Neural progenitor cell (in vitro differentiated cells): ENCODE measurements around the gene PRSS50. TPM values are rescaled to one million over a fixed set of nuclear protein-coding genes. Genes with fewer than 3 reads are reported as not detected.

Experiments
- DNase-seq: peaks from one replicate; pipeline ENCODE4 v3.0.0-alpha.2; 2016; ENCODE audit warnings: low spot score
- H2AFZ ChIP-seq: fragments of 200-600 bp; sonication (generic); replicated peaks from 2 replicates; pipeline ENCODE4 v1.6.1; 2016; ENCODE audit warnings: antibody characterized with exemption
- H3F3A ChIP-seq: fragments of 200-600 bp; sonication (generic); 2 replicates; pipeline ENCODE4 v1.6.1; 2016; ENCODE audit warnings: antibody characterized with exemption, low read depth
- H3K27ac ChIP-seq: fragments of 200-600 bp; sonication (generic); 2 replicates; pipeline ENCODE4 v1.5.1; 2016; ENCODE audit warnings: mild to moderate bottlenecking
- H3K27me3 ChIP-seq: fragments of 200-600 bp; sonication (generic); 2 replicates; pipeline ENCODE4 v1.6.1; 2016; ENCODE audit warnings: mild to moderate bottlenecking, moderate library complexity
- H3K36me3 ChIP-seq: fragments of 200-600 bp; sonication (generic); 2 replicates; pipeline ENCODE4 v1.5.1; 2016
- H3K4me1 ChIP-seq: fragments of 200-600 bp; sonication (generic); 2 replicates; pipeline ENCODE4 v1.6.1; 2016; ENCODE audit warnings: mixed run types
- H3K4me2 ChIP-seq: fragments of 200-600 bp; sonication (generic); 2 replicates; pipeline ENCODE4 v1.6.1; 2016
- H3K4me3 ChIP-seq: fragments of 200-600 bp; sonication (generic); 2 replicates; pipeline ENCODE4 v1.5.1; 2016
- H3K79me2 ChIP-seq: fragments of 200-600 bp; sonication (generic); 2 replicates; pipeline ENCODE4 v1.6.1; 2016; ENCODE audit warnings: low read depth
- H3K9ac ChIP-seq: fragments of 200-600 bp; sonication (generic); 2 replicates; pipeline ENCODE4 v1.6.1; 2016
- H3K9me3 ChIP-seq: fragments of 200-600 bp; sonication (generic); 2 replicates; pipeline ENCODE4 v1.5.1; 2016; ENCODE audit warnings: low read depth
- H4K20me1 ChIP-seq: fragments of 200-600 bp; sonication (generic); 2 replicates; pipeline ENCODE4 v1.6.1; 2016; ENCODE audit warnings: low read depth
- H3K27ac Mint-ChIP-seq: 3 replicates; pipeline ENCODE4 v1.8.0; 2021; ENCODE audit warnings: mixed read lengths
- H3K27me3 Mint-ChIP-seq: 2 replicates; pipeline ENCODE4 v1.8.0; 2022; ENCODE audit warnings: low read depth, mild to moderate bottlenecking, inconsistent platforms, moderate library complexity, mixed read lengths; ENCODE audit not compliant: insufficient read depth
- H3K36me3 Mint-ChIP-seq: 3 replicates; pipeline ENCODE4 v1.8.0; 2021; ENCODE audit warnings: mixed read lengths
- H3K4me1 Mint-ChIP-seq: 3 replicates; pipeline ENCODE4 v1.8.0; 2021; ENCODE audit warnings: mixed read lengths
- H3K4me3 Mint-ChIP-seq: 3 replicates; pipeline ENCODE4 v1.8.0; 2021; ENCODE audit warnings: mild to moderate bottlenecking, moderate library complexity, mixed read lengths
- H3K9me3 Mint-ChIP-seq: 3 replicates; pipeline ENCODE4 v1.8.0; 2020; ENCODE audit warnings: mixed read lengths
- EZH2 ChIP-seq: fragments of 200-600 bp; sonication (generic); IDR thresholded peaks from 2 replicates; pipeline ENCODE4 v1.6.1; 2017; ENCODE audit warnings: antibody characterized with exemption, mild to moderate bottlenecking, moderate library complexity
- EZH2phosphoT487 ChIP-seq: fragments of 200-600 bp; sonication (generic); IDR thresholded peaks from 2 replicates; pipeline ENCODE4 v1.6.1; 2017; ENCODE audit warnings: antibody characterized with exemption
- total RNA-seq: library from RNA; depleted of rRNA; stranded (reverse); fragments of >200 nt; gene quantifications from 2 replicates; pipeline ENCODE4 v1.2.3, GENCODE V29; 2015; ENCODE audit warnings: low replicate concordance
- TF ChIP-seq, protein P1 (sequence below): fragments of 200-600 bp; sonication (generic); IDR thresholded peaks from 2 replicates; pipeline ENCODE4 v1.5.1; 2017; ENCODE audit warnings: antibody characterized with exemption, mild to moderate bottlenecking

Gene PRSS50
- total RNA-seq, 1 donor from 2014 or later: 0.28 TPM

- H3K4me2 ChIP-seq: no peak overlapping the region
- peaks cover 16% of the 10 kb centered on the region for H3K27me3 Mint-ChIP-seq
- no peaks in the 10 kb centered on the region for H3K36me3 ChIP-seq
- no peaks in the 10 kb centered on the region for H3K79me2 ChIP-seq
- peaks cover 3% of the 10 kb centered on the region for H4K20me1 ChIP-seq
- H3K4me1 Mint-ChIP-seq: peaks cover 25% of the 10 kb centered on the region
- no peak for DNase-seq
- peak overlapping the region; percentile 43 for H3K4me3 Mint-ChIP-seq
- no peak overlapping the region for H3K27ac ChIP-seq
- no peak overlapping the region for H3K4me3 ChIP-seq
- no peak overlapping the region for H3K27ac Mint-ChIP-seq
- no peaks in the 10 kb centered on the region for H3K9me3 ChIP-seq
- no peaks in the 10 kb centered on the region for H3F3A ChIP-seq
- no peak overlapping the region for H3K9ac ChIP-seq
- no peaks in the 10 kb centered on the region for H3K36me3 Mint-ChIP-seq
- H3K9me3 Mint-ChIP-seq: no peaks in the 10 kb centered on the region
- TF ChIP-seq, protein P1, sequence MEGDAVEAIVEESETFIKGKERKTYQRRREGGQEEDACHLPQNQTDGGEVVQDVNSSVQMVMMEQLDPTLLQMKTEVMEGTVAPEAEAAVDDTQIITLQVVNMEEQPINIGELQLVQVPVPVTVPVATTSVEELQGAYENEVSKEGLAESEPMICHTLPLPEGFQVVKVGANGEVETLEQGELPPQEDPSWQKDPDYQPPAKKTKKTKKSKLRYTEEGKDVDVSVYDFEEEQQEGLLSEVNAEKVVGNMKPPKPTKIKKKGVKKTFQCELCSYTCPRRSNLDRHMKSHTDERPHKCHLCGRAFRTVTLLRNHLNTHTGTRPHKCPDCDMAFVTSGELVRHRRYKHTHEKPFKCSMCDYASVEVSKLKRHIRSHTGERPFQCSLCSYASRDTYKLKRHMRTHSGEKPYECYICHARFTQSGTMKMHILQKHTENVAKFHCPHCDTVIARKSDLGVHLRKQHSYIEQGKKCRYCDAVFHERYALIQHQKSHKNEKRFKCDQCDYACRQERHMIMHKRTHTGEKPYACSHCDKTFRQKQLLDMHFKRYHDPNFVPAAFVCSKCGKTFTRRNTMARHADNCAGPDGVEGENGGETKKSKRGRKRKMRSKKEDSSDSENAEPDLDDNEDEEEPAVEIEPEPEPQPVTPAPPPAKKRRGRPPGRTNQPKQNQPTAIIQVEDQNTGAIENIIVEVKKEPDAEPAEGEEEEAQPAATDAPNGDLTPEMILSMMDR: no peak
- TF ChIP-seq EZH2: no peak
- TF ChIP-seq EZH2phosphoT487: no peak
- H2AFZ ChIP-seq: no peak overlapping the region
- H3K27me3 ChIP-seq: peaks cover 45% of the 10 kb centered on the region
- peaks cover 4% of the 10 kb centered on the region for H3K4me1 ChIP-seq
Measured at GRCh38 chr3:46699676-46700523, 17.8 kb downstream of the PRSS50 start.

DNA sequence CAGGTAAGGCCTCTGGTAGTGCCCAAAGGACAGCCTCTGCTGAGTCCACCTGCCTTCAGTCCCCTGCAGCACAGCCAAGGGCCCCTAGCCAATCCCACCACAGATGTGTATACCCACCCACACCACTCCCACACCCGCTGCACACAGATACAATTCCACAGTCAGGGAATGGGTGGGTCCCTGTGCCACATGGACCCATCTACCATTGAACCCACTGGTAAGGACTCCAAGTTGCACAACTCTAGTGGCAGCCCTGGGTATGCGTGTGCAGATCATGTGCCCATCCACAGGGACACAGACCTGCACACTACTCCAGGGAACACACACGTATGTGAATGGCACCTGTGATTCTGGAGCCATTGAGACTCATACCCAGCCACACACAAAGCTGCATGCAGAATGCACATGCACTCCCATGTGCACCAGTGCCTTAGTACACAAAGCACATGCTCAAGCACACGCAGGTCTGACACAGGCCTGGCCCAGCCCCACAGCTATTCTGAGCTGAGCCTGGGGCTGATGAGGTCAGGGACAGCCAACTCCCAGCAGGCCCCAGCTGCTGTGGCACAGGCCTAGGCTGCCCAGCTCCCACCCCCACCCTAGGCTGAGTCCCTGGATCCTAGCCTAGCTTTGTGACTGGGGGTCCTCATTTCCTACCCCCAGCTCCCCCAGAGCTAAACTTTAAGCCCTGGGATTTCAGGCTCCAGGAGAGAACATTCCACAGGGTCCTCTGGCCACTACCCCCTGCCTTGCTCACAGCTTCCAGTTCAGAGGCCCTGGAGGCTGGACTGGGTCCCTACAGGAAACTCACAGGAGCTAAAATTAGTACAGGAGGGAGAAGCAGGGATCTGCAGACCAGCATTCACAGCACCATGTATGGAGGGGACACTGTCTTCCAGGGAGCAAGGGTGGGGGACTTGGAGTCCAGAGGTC is 21.4 kb downstream of the PRSS50 start:
- peaks cover 25% of the 10 kb centered on the region for H3K4me1 Mint-ChIP-seq
- H3K27me3 ChIP-seq: peaks cover 49% of the 10 kb centered on the region
- H3K79me2 ChIP-seq: no peaks in the 10 kb centered on the region
- H2AFZ ChIP-seq: no peak overlapping the region
- H3K27ac Mint-ChIP-seq: no peak overlapping the region
- no peak overlapping the region for H3K4me2 ChIP-seq
- no peak for TF ChIP-seq EZH2phosphoT487
- TF ChIP-seq EZH2: no peak
- TF ChIP-seq, protein P1: no peak
- no peaks in the 10 kb centered on the region for H3K36me3 Mint-ChIP-seq
- no peak overlapping the region for H3K9ac ChIP-seq
- H3K27ac ChIP-seq: no peak overlapping the region
- no peaks in the 10 kb centered on the region for H3K9me3 Mint-ChIP-seq
- no peak overlapping the region for H3K4me3 Mint-ChIP-seq
- H3K27me3 Mint-ChIP-seq: peaks cover 13% of the 10 kb centered on the region
- peaks cover 8% of the 10 kb centered on the region for H3F3A ChIP-seq
- no peak overlapping the region for H3K4me3 ChIP-seq
- no peaks in the 10 kb centered on the region for H3K36me3 ChIP-seq
- H3K4me1 ChIP-seq: peaks cover 8% of the 10 kb centered on the region
- DNase-seq: no peak
- no peaks in the 10 kb centered on the region for H4K20me1 ChIP-seq
- no peaks in the 10 kb centered on the region for H3K9me3 ChIP-seq

GRCh38 chr3:46695177-46695961 is 22.3 kb downstream of the PRSS50 start:
- H3K27me3 Mint-ChIP-seq: peaks cover 13% of the 10 kb centered on the region
- Histone ChIP-seq H3K4me1 (peaks cover 4% of the 10 kb centered on the region), H3K27ac (no peak overlapping the region), H3K9ac (no peak overlapping the region), H3K79me2 (no peaks in the 10 kb centered on the region), H2AFZ (no peak overlapping the region), H3K9me3 (no peaks in the 10 kb centered on the region), H3K27me3 (peaks cover 47% of the 10 kb centered on the region), H4K20me1 (no peaks in the 10 kb centered on the region), H3F3A (peaks cover 8% of the 10 kb centered on the region), H3K4me3 (no peak overlapping the region), H3K4me2 (no peak overlapping the region), H3K36me3 (no peaks in the 10 kb centered on the region)
- H3K27ac Mint-ChIP-seq: no peak overlapping the region
- TF ChIP-seq, protein P1: peak; percentile 55
- no peak for TF ChIP-seq EZH2phosphoT487
- no peaks in the 10 kb centered on the region for H3K9me3 Mint-ChIP-seq
- peaks cover 20% of the 10 kb centered on the region for H3K4me1 Mint-ChIP-seq
- no peak overlapping the region for H3K4me3 Mint-ChIP-seq
- DNase-seq: peak; percentile 64
- no peaks in the 10 kb centered on the region for H3K36me3 Mint-ChIP-seq
